Activated gamma-delta T cell (primary cell): ENCODE data around the gene ZNF264.
"Not testable (repeated sequence)": the region's sequence is repeated elsewhere in the genome, so short reads cannot be mapped to it uniquely, and the experiment has no call there.

Source experiments
- DNase-seq: peaks from one replicate; lab custom pipeline; 2025; lab: John Stamatoyannopoulos, UW

The ZNF264 gene

DNA sequence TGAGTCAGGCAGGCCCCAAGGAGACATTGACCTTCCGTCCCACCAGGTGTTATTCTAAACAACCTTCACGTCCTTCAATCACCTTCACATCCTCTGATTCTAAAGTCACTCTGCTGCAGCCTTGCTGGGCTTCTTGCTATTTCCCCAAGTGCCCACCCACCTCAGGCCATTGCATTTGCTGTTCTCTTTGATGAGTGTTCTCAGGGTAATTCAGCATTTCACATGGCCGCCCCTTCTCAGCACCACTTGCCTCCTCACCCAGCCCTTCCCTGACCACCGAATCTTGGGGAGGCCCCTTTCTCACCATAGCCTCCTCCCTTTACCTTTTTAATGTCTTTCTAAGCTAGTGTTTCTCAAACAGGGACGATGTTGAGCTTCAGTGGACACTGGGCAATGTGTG lies 53.8 kb downstream of the ZNF264 start:
- no peak for DNase-seq

DNA sequence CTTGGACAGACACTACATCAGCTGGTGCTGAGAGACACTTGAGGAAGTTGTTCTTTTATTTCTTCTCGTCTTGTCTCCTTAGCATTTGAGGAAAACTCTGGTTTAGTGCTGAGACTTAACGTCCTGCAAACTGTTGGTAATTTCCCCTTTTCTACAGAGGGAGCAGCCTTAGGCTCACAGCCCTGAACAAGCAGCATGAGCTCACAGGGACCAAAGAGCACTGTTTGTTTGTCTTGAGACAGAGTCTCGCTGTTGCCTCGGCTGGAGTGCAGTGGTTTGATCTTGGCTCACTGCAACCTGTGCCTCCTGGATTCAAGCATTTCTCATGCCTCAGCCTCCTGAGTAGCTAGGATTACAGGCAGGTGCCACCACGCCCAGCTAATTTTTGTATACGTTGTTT lies 54.7 kb downstream of the ZNF264 start:
- DNase-seq: no peak

DNA sequence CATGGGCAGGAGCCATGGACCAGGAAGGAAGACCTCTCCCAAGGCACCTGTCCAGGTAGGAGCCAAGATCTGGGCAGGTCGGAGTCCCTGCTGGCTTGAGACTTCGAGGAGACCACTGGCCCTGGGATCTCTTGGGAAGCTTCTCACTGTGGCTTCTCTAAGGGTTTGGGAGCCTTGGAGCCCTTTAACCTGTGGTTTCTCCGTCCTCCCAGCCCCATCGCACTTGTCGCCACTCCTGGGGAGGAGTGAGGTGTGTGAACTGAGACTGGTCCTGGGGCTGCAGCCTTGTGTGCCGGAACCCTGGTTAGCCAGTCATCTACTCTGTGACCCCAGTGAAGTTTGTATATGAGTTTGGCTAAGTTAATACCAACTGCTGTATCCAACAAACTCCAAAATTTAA lies 57.3 kb downstream of the ZNF264 start:
- no peak for DNase-seq

DNA sequence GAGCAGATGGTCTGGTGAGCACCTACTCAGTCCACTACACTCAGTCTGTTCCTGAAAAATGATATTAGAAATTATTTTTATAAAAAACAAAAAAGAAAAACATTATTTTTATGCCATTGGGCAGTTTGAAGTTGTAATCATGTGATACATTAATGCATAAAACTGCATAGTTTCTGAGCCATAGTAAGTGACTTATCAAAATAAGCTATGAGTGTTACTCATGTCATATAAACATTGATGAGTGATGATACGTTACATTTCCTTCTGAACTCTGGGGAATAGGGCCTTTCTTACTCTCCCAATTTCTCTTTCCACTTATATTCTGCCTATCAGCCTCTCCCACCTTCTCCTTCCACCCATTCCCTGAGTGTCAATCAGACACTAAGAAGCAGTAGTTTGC lies 58.0 kb downstream of the ZNF264 start:
- DNase-seq: no peak

DNA sequence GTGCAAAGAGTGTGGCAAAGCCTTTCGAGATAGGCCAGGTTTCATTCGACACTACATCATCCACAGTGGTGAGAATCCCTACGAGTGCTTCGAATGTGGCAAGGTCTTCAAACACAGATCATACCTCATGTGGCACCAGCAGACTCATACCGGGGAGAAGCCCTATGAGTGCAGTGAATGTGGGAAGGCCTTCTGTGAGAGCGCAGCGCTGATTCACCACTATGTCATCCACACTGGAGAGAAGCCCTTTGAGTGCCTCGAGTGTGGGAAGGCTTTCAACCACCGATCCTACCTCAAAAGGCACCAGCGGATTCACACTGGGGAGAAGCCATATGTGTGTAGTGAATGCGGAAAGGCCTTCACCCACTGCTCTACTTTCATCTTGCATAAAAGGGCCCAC lies 62.5 kb downstream of the ZNF264 start:
- DNase-seq: not testable (repeated sequence)

DNA sequence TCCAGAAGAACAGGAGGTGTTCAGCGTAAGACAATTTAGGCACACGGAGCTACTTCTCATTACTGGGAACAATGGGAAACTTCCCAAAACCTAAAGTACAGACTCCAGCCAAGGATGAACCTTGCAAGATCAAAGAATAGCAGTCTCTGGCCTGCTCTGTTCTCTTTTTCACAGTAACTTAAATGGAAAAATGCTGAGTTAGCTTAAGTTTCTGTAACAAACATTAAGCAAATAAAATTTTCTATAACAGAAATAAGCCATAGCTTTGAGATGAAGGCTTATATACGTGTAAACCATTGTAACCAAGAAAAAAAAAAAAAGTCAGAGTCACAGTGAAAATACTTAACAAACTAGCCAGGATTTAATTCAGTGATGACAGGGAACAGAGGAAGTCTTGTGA lies 70.7 kb downstream of the ZNF264 start:
- no peak for DNase-seq

DNA sequence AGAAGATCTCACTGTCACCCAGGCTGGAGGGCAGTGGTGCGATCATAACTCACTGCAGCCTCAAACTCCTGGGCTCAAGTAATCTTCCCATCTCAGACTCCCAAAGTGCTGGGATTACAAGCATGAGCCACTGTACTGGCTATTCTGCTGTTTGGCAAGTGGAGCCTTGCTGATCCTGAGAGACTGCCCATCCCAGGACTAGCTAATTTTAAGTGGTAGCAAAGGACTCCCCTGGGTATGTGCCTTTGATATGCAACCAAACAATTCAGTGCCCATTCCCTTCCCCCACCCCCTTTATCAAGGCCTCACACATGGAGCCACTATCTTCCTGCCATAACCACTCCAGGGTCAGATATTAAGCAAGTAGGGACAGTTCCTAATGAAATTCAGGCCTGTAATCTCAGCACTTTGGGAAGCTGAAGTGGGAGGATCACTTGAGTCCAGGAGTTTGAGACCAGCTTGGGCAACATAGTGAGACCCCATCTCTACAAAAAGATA lies 72.0 kb downstream of the ZNF264 start:
- no peak for DNase-seq

DNA sequence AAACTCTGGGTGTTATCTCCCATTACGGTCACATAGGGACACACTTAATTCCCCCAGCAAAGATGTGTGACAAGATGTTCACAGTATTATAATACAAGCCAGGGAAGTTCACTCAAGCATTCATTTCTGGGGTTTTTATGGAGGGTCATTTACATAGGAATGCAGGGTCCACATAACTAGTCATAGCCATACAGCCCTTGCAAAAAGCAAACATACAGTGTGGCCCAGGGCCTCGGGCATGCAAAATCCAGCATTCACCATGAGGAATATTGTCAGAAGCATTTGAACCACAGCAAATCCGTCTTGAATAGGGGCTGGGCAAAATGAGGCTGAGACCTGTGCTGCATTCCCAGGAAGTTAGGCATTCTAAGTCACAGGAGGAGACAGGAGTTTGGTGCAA lies 76.0 kb downstream of the ZNF264 start:
- no peak for DNase-seq

DNA sequence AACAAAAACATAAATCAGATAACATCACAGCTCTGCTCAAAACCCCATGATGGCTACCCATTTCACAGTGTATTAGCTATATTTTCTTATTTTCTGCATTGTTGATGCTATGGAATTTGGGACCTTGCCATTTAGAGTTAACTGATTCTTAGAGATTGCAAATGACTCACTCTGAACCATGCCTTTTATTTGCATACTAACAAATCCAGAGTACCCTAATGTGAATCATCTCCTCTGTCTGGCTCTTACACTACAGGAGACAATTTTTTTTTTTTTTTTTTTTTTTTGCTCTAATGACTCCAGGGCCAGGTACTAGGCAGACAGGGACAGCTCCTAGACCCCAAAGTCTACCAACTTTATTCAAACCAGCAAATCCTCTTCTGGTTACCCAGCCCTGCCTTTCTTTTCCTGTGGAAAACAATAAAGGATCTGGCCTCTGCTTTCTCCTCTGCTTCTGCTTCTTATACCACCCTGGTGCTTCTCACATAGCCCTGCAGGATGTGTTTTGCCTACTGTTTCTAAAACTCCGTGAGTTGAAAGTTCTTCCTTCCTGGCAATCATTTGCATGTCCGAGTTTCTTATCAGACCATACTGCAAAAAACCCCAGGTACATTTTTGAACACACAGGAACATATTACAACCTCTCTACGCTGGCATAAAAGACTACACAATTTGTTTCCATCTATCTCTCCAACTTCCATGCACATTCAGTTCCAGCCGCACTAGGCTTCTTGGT lies 78.4 kb downstream of the ZNF264 start:
- DNase-seq: no peak

DNA sequence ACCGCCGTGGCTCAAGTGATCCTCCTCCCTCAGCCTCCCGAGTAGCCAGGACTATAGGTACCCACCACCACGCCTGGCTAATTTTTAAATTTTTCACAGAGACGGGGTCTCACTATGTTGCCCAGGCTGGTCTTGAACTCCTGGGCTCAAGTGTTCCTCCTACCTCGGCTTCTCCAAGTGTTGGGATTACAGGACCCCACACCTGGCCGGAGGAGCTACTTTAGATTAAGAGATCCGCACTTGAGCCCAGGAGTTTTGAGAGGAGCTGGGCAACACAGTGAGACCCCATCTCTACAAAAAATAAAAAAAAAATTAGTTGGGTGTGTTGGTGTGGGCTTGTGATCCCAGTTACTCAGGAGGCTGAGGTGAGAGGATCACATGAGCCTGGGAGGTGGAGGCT lies 80.0 kb downstream of the ZNF264 start:
- no peak for DNase-seq
